Measurements from ENCODE around the gene TMEM147. TPM values are rescaled to one million over a fixed set of nuclear protein-coding genes. Genes with fewer than 3 reads are reported as not detected.
A peak's percentile ranks its signal among the peaks of the same experiment; 100 is the strongest.

TMEM147 gene
- total RNA-seq, 1 donor from 2014 or later = 104 TPM

- Mint-ChIP-seq H3K36me3 (no peaks in the 10 kb centered on the region), H3K4me3 (no peak overlapping the region), H3K9me3 (no peaks in the 10 kb centered on the region), H3K27ac (peak overlapping the region; percentile 15), H3K4me1 (ENCODE audit: unreplicated experiment) (no peaks in the 10 kb centered on the region), H3K27me3 (peaks cover 26% of the 10 kb centered on the region)
- DNase-seq (ENCODE audit: extremely low spot score, unreplicated experiment) = no peak
- no peak for TF ChIP-seq CTCF (conservative IDR thresholded peaks at IDR 0.05)
These were observed 26.1 kb upstream of the TMEM147 start for GRCh38 chr19:35519291-35519690.

GRCh38 chr19:35521124-35521743 is 24.2 kb upstream of the TMEM147 start:
- no peaks in the 10 kb centered on the region for H3K4me1 Mint-ChIP-seq (ENCODE audit: unreplicated experiment)
- no peak overlapping the region for H3K4me3 Mint-ChIP-seq
- no peak for DNase-seq (ENCODE audit: extremely low spot score, unreplicated experiment)
- H3K27me3 Mint-ChIP-seq = peaks cover 27% of the 10 kb centered on the region
- no peak for TF ChIP-seq CTCF (conservative IDR thresholded peaks at IDR 0.05)
- H3K36me3 Mint-ChIP-seq = no peaks in the 10 kb centered on the region
- H3K27ac Mint-ChIP-seq = no peak overlapping the region
- H3K9me3 Mint-ChIP-seq = no peaks in the 10 kb centered on the region

- H3K9me3 Mint-ChIP-seq = no peaks in the 10 kb centered on the region
- H3K27me3 Mint-ChIP-seq = peaks cover 27% of the 10 kb centered on the region
- H3K4me1 Mint-ChIP-seq (ENCODE audit: unreplicated experiment) = no peaks in the 10 kb centered on the region
- no peak for TF ChIP-seq CTCF (conservative IDR thresholded peaks at IDR 0.05)
- H3K36me3 Mint-ChIP-seq = no peaks in the 10 kb centered on the region
- no peak overlapping the region for H3K4me3 Mint-ChIP-seq
- H3K27ac Mint-ChIP-seq = no peak overlapping the region
- no peak for DNase-seq (ENCODE audit: extremely low spot score, unreplicated experiment)
These were observed 22.6 kb upstream of the TMEM147 start for GRCh38 chr19:35522745-35523327.

- no peaks in the 10 kb centered on the region for H3K36me3 Mint-ChIP-seq
- peaks cover 30% of the 10 kb centered on the region for H3K27me3 Mint-ChIP-seq
- H3K4me3 Mint-ChIP-seq = no peak overlapping the region
- H3K27ac Mint-ChIP-seq = no peak overlapping the region
- no peak for DNase-seq (ENCODE audit: extremely low spot score, unreplicated experiment)
- no peaks in the 10 kb centered on the region for H3K9me3 Mint-ChIP-seq
- TF ChIP-seq CTCF (conservative IDR thresholded peaks at IDR 0.05) = no peak
- no peaks in the 10 kb centered on the region for H3K4me1 Mint-ChIP-seq (ENCODE audit: unreplicated experiment)
These were observed 21.1 kb upstream of the TMEM147 start for GRCh38 chr19:35524181-35524837.

- Mint-ChIP-seq H3K27me3 (peaks cover 26% of the 10 kb centered on the region), H3K36me3 (no peaks in the 10 kb centered on the region), H3K4me3 (no peak overlapping the region), H3K27ac (no peak overlapping the region), H3K9me3 (no peaks in the 10 kb centered on the region), H3K4me1 (ENCODE audit: unreplicated experiment) (no peaks in the 10 kb centered on the region)
- TF ChIP-seq CTCF (conservative IDR thresholded peaks at IDR 0.05) = no peak
- no peak for DNase-seq (ENCODE audit: extremely low spot score, unreplicated experiment)
These were observed 19.6 kb upstream of the TMEM147 start for GRCh38 chr19:35525873-35526272.
